GM18868 (cell line): ENCODE results near the gene PRRC1.

Experiments used
- ATAC-seq: cut with Tn5 transposase; IDR thresholded peaks from one replicate; pipeline ENCODE4 v1.9.1; 2021; ENCODE audit warnings: mild to moderate bottlenecking, moderate library complexity; ENCODE audit not compliant: unreplicated experiment

PRRC1 gene

GRCh38 chr5:127602896-127603844 is 85.7 kb downstream of the PRRC1 start:
- peak; percentile 30 for ATAC-seq
